ENCODE data around the gene CHD9. TPM values are rescaled to one million over a fixed set of nuclear protein-coding genes. Genes with fewer than 3 reads are reported as not detected.
"Not testable (repeated sequence)": the region's sequence is repeated elsewhere in the genome, so short reads cannot be mapped to it uniquely, and the experiment has no call there.

Gene CHD9
- total RNA-seq, 2 donors from 2014 or later = 39.2 to 66.1 TPM

- peaks cover 20% of the 10 kb centered on the region for H3K36me3 ChIP-seq
- H3K27me3 ChIP-seq = no peaks in the 10 kb centered on the region
- H3K9me3 ChIP-seq = no peaks in the 10 kb centered on the region
- intact Hi-C loops (cut with DNase I) = loop anchor here (10.0 kb wide), 1 partner anchor 50 kb away; no protein-coding TSS in a partner anchor
- H3K4me3 ChIP-seq = no peak overlapping the region
- no peaks in the 10 kb centered on the region for H3K4me1 ChIP-seq
- no peak overlapping the region for H3K27ac ChIP-seq
- TF ChIP-seq CTCF (IDR thresholded peaks at IDR 0.05) = no peak
- DNase-seq = no peak
- no peak overlapping the region for H3K9ac ChIP-seq (ENCODE audit: low read depth in 2 of 2, low read length in 2 of 2)
Observed at GRCh38 chr16:53304334-53304733, 249.5 kb downstream of the CHD9 start.

- Histone ChIP-seq H3K27me3 (no peaks in the 10 kb centered on the region), H3K9ac (ENCODE audit: low read depth in 2 of 2, low read length in 2 of 2) (no peak overlapping the region), H3K4me3 (no peak overlapping the region), H3K9me3 (no peaks in the 10 kb centered on the region), H3K36me3 (peaks cover 15% of the 10 kb centered on the region), H3K4me1 (no peaks in the 10 kb centered on the region), H3K27ac (no peak overlapping the region)
- intact Hi-C loops (cut with DNase I) = loop anchor here (10.0 kb wide), 1 partner anchor 51 kb away; no protein-coding TSS in a partner anchor
- no peak for TF ChIP-seq CTCF (IDR thresholded peaks at IDR 0.05)
- no peak for DNase-seq
Observed at GRCh38 chr16:53305743-53306142, 251.0 kb downstream of the CHD9 start.

GRCh38 chr16:53309457-53309856 lies 254.7 kb downstream of the CHD9 start:
- no peaks in the 10 kb centered on the region for H3K4me1 ChIP-seq
- no peak overlapping the region for H3K9ac ChIP-seq (ENCODE audit: low read depth in 2 of 2, low read length in 2 of 2)
- H3K27me3 ChIP-seq = no peaks in the 10 kb centered on the region
- H3K36me3 ChIP-seq = peaks cover 17% of the 10 kb centered on the region
- no peak overlapping the region for H3K4me3 ChIP-seq
- intact Hi-C loops (cut with DNase I) = loop anchor here (10.0 kb wide), 1 partner anchor 55 kb away; no protein-coding TSS in a partner anchor
- no peaks in the 10 kb centered on the region for H3K9me3 ChIP-seq
- no peak overlapping the region for H3K27ac ChIP-seq
- DNase-seq = no peak
- TF ChIP-seq CTCF (IDR thresholded peaks at IDR 0.05) = no peak

GRCh38 chr16:53320992-53321391 lies 266.2 kb downstream of the CHD9 start:
- H3K27ac ChIP-seq = no peak overlapping the region
- peaks cover 8% of the 10 kb centered on the region for H3K36me3 ChIP-seq
- no peak overlapping the region for H3K9ac ChIP-seq (ENCODE audit: low read depth in 2 of 2, low read length in 2 of 2)
- H3K4me3 ChIP-seq = no peak overlapping the region
- no peaks in the 10 kb centered on the region for H3K27me3 ChIP-seq
- H3K4me1 ChIP-seq = no peaks in the 10 kb centered on the region
- intact Hi-C loops (cut with DNase I) = no loop called here
- no peaks in the 10 kb centered on the region for H3K9me3 ChIP-seq
- no peak for DNase-seq
- no peak for TF ChIP-seq CTCF (IDR thresholded peaks at IDR 0.05)

- no peaks in the 10 kb centered on the region for H3K4me1 ChIP-seq
- no peak for DNase-seq
- H3K27me3 ChIP-seq = no peaks in the 10 kb centered on the region
- no peak overlapping the region for H3K9ac ChIP-seq (ENCODE audit: low read depth in 2 of 2, low read length in 2 of 2)
- H3K9me3 ChIP-seq = no peaks in the 10 kb centered on the region
- H3K4me3 ChIP-seq = no peak overlapping the region
- TF ChIP-seq CTCF (IDR thresholded peaks at IDR 0.05) = no peak
- no peaks in the 10 kb centered on the region for H3K36me3 ChIP-seq
- intact Hi-C loops (cut with DNase I) = no loop called here
- no peak overlapping the region for H3K27ac ChIP-seq
Observed at GRCh38 chr16:53323924-53324323, 269.1 kb downstream of the CHD9 start.

GRCh38 chr16:53330991-53331390 lies 276.2 kb downstream of the CHD9 start:
- H3K27ac ChIP-seq; DNase-seq; H3K9ac ChIP-seq (ENCODE audit: low read depth in 2 of 2, low read length in 2 of 2); H3K9me3 ChIP-seq; H3K27me3 ChIP-seq; H3K4me1 ChIP-seq; H3K36me3 ChIP-seq; intact Hi-C loops (cut with DNase I); H3K4me3 ChIP-seq: not testable (repeated sequence)
